Nephron (organoid): Measurements from ENCODE around the gene TMEM151B.

Experiments used
- H3K27ac Mint-ChIP-seq, 3 experiments: 2 replicates each; pipeline ENCODE4 v1.8.0; 2020; ENCODE audit warnings: mixed read lengths in 3 of 3, mild to moderate bottlenecking in 2 of 3, moderate library complexity in 1 of 3
- H3K27me3 Mint-ChIP-seq: 2 replicates; pipeline ENCODE4 v1.8.0; 2021; ENCODE audit warnings: low read depth, mild to moderate bottlenecking, moderate library complexity, mixed read lengths
- H3K36me3 Mint-ChIP-seq: 2 replicates; pipeline ENCODE4 v1.8.0; 2020; ENCODE audit warnings: low read depth, mixed read lengths
- H3K4me1 Mint-ChIP-seq: 2 replicates; pipeline ENCODE4 v1.8.0; 2020; ENCODE audit warnings: mixed read lengths
- H3K4me3 Mint-ChIP-seq, 3 experiments: 2 replicates each; pipeline ENCODE4 v1.8.0; 2020; ENCODE audit warnings: mild to moderate bottlenecking in 3 of 3, mixed read lengths in 3 of 3, moderate library complexity in 2 of 3
- H3K9me3 Mint-ChIP-seq: 2 replicates; pipeline ENCODE4 v1.8.0; 2020; ENCODE audit warnings: mixed read lengths
- CTCF ChIP-seq, 3 experiments: fragments of 200-600 bp; sonication (generic); IDR thresholded peaks; one replicate each; pipeline ENCODE4 v1.5.0; 2021; ENCODE audit warnings: antibody characterized with exemption in 3 of 3; ENCODE audit not compliant: unreplicated experiment in 3 of 3

Gene TMEM151B

GRCh38 chr6:44285552-44286284 is 15.5 kb downstream of the TMEM151B start:
- Mint-ChIP-seq H3K27me3 (peaks cover 70% of the 10 kb centered on the region), H3K4me1 (no peaks in the 10 kb centered on the region), H3K4me3 (no peak overlapping the region), H3K36me3 (no peaks in the 10 kb centered on the region), H3K9me3 (no peaks in the 10 kb centered on the region), H3K27ac (no peak overlapping the region)
- no peak for TF ChIP-seq CTCF (IDR thresholded peaks at IDR 0.05; ENCODE audit: unreplicated experiment in 3 of 3)

GRCh38 chr6:44286285-44286565 is 16.0 kb downstream of the TMEM151B start:
- no peaks in the 10 kb centered on the region for H3K4me1 Mint-ChIP-seq
- TF ChIP-seq CTCF (IDR thresholded peaks at IDR 0.05; ENCODE audit: unreplicated experiment in 3 of 3), result no peak
- H3K27me3 Mint-ChIP-seq, result peaks cover 73% of the 10 kb centered on the region
- no peak overlapping the region for H3K4me3 Mint-ChIP-seq
- no peak overlapping the region for H3K27ac Mint-ChIP-seq
- H3K9me3 Mint-ChIP-seq, result no peaks in the 10 kb centered on the region
- no peaks in the 10 kb centered on the region for H3K36me3 Mint-ChIP-seq

- Mint-ChIP-seq H3K9me3 (no peaks in the 10 kb centered on the region), H3K4me3 (no peak overlapping the region), H3K27me3 (peaks cover 79% of the 10 kb centered on the region), H3K27ac (no peak overlapping the region), H3K36me3 (no peaks in the 10 kb centered on the region), H3K4me1 (no peaks in the 10 kb centered on the region)
- no peak for TF ChIP-seq CTCF (IDR thresholded peaks at IDR 0.05; ENCODE audit: unreplicated experiment in 3 of 3)
Measured at GRCh38 chr6:44286747-44287146, 16.5 kb downstream of the TMEM151B start.

GRCh38 chr6:44289726-44290260 is 19.5 kb downstream of the TMEM151B start:
- no peak overlapping the region for H3K27ac Mint-ChIP-seq
- H3K4me1 Mint-ChIP-seq, result no peaks in the 10 kb centered on the region
- peaks cover 87% of the 10 kb centered on the region for H3K27me3 Mint-ChIP-seq
- H3K36me3 Mint-ChIP-seq, result no peaks in the 10 kb centered on the region
- no peak for TF ChIP-seq CTCF (IDR thresholded peaks at IDR 0.05; ENCODE audit: unreplicated experiment in 3 of 3)
- H3K4me3 Mint-ChIP-seq, result no peak overlapping the region
- H3K9me3 Mint-ChIP-seq, result no peaks in the 10 kb centered on the region

GRCh38 chr6:44291841-44292240 is 21.6 kb downstream of the TMEM151B start:
- peaks cover 87% of the 10 kb centered on the region for H3K27me3 Mint-ChIP-seq
- no peaks in the 10 kb centered on the region for H3K4me1 Mint-ChIP-seq
- H3K27ac Mint-ChIP-seq, result no peak overlapping the region
- TF ChIP-seq CTCF (IDR thresholded peaks at IDR 0.05; ENCODE audit: unreplicated experiment in 3 of 3), result no peak
- no peaks in the 10 kb centered on the region for H3K9me3 Mint-ChIP-seq
- no peaks in the 10 kb centered on the region for H3K36me3 Mint-ChIP-seq
- no peak overlapping the region for H3K4me3 Mint-ChIP-seq
